K562 (cell line): ENCODE data around the gene INSIG1. TPM values are rescaled to one million over a fixed set of nuclear protein-coding genes. Genes with fewer than 3 reads are reported as not detected.

Source experiments
- ATF4 ChIP-seq: fragments of 450-650 bp; formaldehyde crosslinking; IDR thresholded peaks from 2 replicates; pipeline ENCODE4 v1.4.0; 2022; ENCODE audit warnings: mild to moderate bottlenecking, moderate library complexity
- BMI1 ChIP-seq: fragments of 150-350 bp; IDR thresholded peaks from 2 replicates; pipeline ENCODE4 v1.6.1; 2014; ENCODE audit warnings: low read length
- CC2D1A ChIP-seq: fragments of 450-650 bp; IDR thresholded peaks from 2 replicates; pipeline ENCODE4 v1.6.1; 2017; ENCODE audit warnings: mild to moderate bottlenecking
- MCM7 ChIP-seq, 2 experiments: fragments of 450-650 bp; IDR thresholded peaks; 2 replicates each; pipeline ENCODE4 v1.6.1; 2016 to 2018
- MTA3 ChIP-seq: fragments of 450-650 bp; formaldehyde crosslinking; IDR thresholded peaks from 2 replicates; pipeline ENCODE4 v1.6.1; 2017; ENCODE audit warnings: mild to moderate bottlenecking, borderline replicate concordance
- MXI1 ChIP-seq: IDR thresholded peaks from 2 replicates; pipeline ENCODE4 v1.6.1; 2011; ENCODE audit warnings: low read depth, mild to moderate bottlenecking, improper control_type of control experiment, low read length
- PKNOX1 ChIP-seq: fragments of 450-650 bp; IDR thresholded peaks from 2 replicates; pipeline ENCODE4 v1.6.1; 2016
- SFPQ ChIP-seq: fragments of 200-400 bp; formaldehyde crosslinking; IDR thresholded peaks from 2 replicates; pipeline ENCODE4 v1.6.1; 2017; ENCODE audit warnings: mild to moderate bottlenecking, low read depth, low read length, moderate library complexity
- SMAD4 ChIP-seq: fragments of 250-450 bp; sonication (Bioruptor Pico); conservative IDR thresholded peaks from 2 replicates; pipeline ENCODE4 v1.8.0; 2021; ENCODE audit warnings: inconsistent platforms, mild to moderate bottlenecking, moderate library complexity
- UBTF ChIP-seq, 2 experiments: IDR thresholded peaks; 2 replicates each; pipeline ENCODE4 v1.6.1; 2012; ENCODE audit warnings: improper control_type of control experiment in 2 of 2, low read depth in 2 of 2, low read length in 2 of 2, borderline replicate concordance in 1 of 2
- ZBTB33 ChIP-seq: sonication (generic); formaldehyde crosslinking; IDR thresholded peaks from 2 replicates; pipeline ENCODE4 v1.8.1; 2023; ENCODE audit warnings: mild to moderate bottlenecking, missing genetic modification reagents
- ZKSCAN3 ChIP-seq: fragments of 250-450 bp; sonication (Bioruptor Pico); IDR thresholded peaks from 2 replicates; pipeline ENCODE4 v1.4.0; 2020
- ZNF124 ChIP-seq: sonication (generic); formaldehyde crosslinking; IDR thresholded peaks from 2 replicates; pipeline ENCODE4 v1.8.1; 2022; ENCODE audit warnings: missing genetic modification reagents
- ZNF174 ChIP-seq: fragments of 250-450 bp; sonication (Bioruptor Pico); IDR thresholded peaks from 2 replicates; pipeline ENCODE4 v1.4.0; 2020; ENCODE audit warnings: mild to moderate bottlenecking
- ZNF253 ChIP-seq: fragments of 250-450 bp; sonication (Bioruptor Pico); conservative IDR thresholded peaks from 2 replicates; pipeline ENCODE4 v1.6.1; 2021; ENCODE audit warnings: mild to moderate bottlenecking
- ZNF395 ChIP-seq: fragments of 200-800 bp; sonication (Bioruptor generic); IDR thresholded peaks from 2 replicates; pipeline ENCODE4 v1.6.1; 2017; ENCODE audit warnings: missing genetic modification characterization, missing compliant biosample characterization
- ZNF41 ChIP-seq: fragments of 250-450 bp; sonication (Bioruptor Pico); conservative IDR thresholded peaks from 2 replicates; pipeline ENCODE4 v1.4.0; 2020; ENCODE audit warnings: mild to moderate bottlenecking
- ZNF764 ChIP-seq: fragments of 250-450 bp; sonication (Bioruptor Pico); IDR thresholded peaks from 2 replicates; pipeline ENCODE4 v1.4.0; 2020; ENCODE audit warnings: low read depth, mild to moderate bottlenecking, moderate library complexity
- polyA plus RNA-seq, 8 experiments: library from polyadenylated mRNA; depleted of rRNA in 4 of 8; stranded (reverse) in 5 of 8; unstranded in 3 of 8; fragments of >200 nt; fragmentation: Nextera tagmentation in 2 of 8; fragmentation: Illumina TruSeq in 1 of 8; extraction: Ambion mirVana in 2 of 8; extraction: Trizol in 1 of 8; gene quantifications; 2 replicates each; pipeline versions ENCODE4 v1.2.1 to v1.2.3, GENCODE V29; 2011 to 2014; ENCODE audit warnings: inconsistent platforms in 1 of 8, missing spikeins in 1 of 8
- total RNA-seq, 7 experiments: library from RNA; depleted of rRNA in 6 of 7; stranded (reverse); fragments of >200 nt in 6 of 7; fragmentation: Illumina TruSeq in 2 of 7; extraction: Trizol in 2 of 7; gene quantifications; 2 replicates each; pipeline versions ENCODE4 v1.2.1 to v1.2.3, GENCODE V29; 2011 to 2021; ENCODE audit warnings: low replicate concordance in 1 of 7

INSIG1 gene
- total and polyA plus RNA-seq, 9 of the 15 experiments (the other 6 are each of a cell fraction or from before 2014, with no cell fraction given): 57.1 to 787 (median 238) TPM

- TF ChIP-seq SFPQ (no peak), UBTF (IDR thresholded peaks at IDR 0.05; ENCODE audit: borderline replicate concordance in 1 of 2, low read depth in 2 of 2, low read length in 2 of 2) (no peak), ZNF174 (CRISPR knock-in tag) (no peak), SMAD4 (CRISPR knock-in tag) (peak; percentile 66; the same call in 1 of the 2 replicates), ZKSCAN3 (CRISPR knock-in tag) (no peak), ZNF764 (no peak), ZNF124 (CRISPR knock-in tag) (no peak), MXI1 (no peak), CC2D1A (peak; percentile 26; the same call in 1 of the 2 replicates), ZNF395 (CRISPR knock-in tag) (peak; percentile 88), BMI1 (no peak), ZNF41 (CRISPR knock-in tag) (no peak), ATF4 (CRISPR knock-in tag) (no peak), MCM7 (IDR thresholded peaks at IDR 0.05) (no peak), ZBTB33 (CRISPR knock-in tag) (no peak), PKNOX1 (peak; percentile 86), ZNF253 (no peak), MTA3 (peak; percentile 92)
Observed at GRCh38 chr7:155291045-155291530, 6.6 kb upstream of the INSIG1 start (continued).
